Epithelial cell of proximal tubule (primary cell): Measurements from ENCODE around the gene GPR17. TPM values are rescaled to one million over a fixed set of nuclear protein-coding genes. Genes with fewer than 3 reads are reported as not detected.

Experiments
- DNase-seq: peaks from one replicate; pipeline ENCODE4 v3.0.0-alpha.2; 2011; ENCODE audit warnings: low read depth
- H3K4me3 ChIP-seq: 2 replicates; pipeline ENCODE4 v1.5.1; 2011; ENCODE audit warnings: low read depth, mild to moderate bottlenecking, low read length
- total RNA-seq: library from RNA; depleted of rRNA; stranded (reverse); fragments of >200 nt; gene quantifications from 2 replicates; pipeline ENCODE4 v1.2.3, GENCODE V29; 2015
- TF ChIP-seq, protein P1 (sequence below): conservative IDR thresholded peaks from 2 replicates; pipeline ENCODE4 v1.5.1; 2012; ENCODE audit warnings: low read depth, mild to moderate bottlenecking, low read length

GPR17 gene
- total RNA-seq, 1 donor from 2014 or later, result not detected

DNA sequence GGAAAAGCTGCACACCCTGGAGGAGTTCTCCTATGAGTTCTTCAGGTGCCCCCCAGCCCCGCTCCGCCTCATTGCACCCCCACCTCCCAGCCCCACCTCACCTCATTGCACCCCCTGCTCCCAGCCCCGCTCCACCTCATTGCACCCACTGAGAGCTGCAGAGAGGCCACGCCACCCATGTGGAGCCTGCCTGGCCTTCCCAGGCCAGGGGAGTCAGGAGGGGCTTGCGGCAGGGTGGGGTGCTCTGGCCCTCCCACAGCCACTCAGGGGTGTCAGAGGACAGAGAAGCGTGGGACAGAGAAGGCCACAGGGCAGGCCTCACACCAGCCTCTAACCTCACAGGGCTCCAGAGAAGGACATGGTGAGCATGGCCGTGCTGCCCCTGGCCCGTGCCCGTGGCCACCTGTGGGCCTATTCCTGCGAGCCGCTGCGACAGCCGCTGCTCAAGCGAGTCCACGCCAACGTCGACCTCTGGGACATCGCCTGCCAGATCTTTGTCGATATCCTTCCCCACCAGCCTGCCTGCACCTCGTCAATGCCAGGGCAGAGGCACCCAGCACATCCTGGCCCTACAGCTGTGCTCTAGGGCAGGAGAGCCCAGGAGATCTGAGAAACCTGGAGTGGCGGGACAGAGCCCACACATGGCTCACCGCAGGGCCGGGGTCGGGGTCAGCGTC is 15.0 kb upstream of the GPR17 start:
- no peak overlapping the region for H3K4me3 ChIP-seq
- TF ChIP-seq, protein P1, sequence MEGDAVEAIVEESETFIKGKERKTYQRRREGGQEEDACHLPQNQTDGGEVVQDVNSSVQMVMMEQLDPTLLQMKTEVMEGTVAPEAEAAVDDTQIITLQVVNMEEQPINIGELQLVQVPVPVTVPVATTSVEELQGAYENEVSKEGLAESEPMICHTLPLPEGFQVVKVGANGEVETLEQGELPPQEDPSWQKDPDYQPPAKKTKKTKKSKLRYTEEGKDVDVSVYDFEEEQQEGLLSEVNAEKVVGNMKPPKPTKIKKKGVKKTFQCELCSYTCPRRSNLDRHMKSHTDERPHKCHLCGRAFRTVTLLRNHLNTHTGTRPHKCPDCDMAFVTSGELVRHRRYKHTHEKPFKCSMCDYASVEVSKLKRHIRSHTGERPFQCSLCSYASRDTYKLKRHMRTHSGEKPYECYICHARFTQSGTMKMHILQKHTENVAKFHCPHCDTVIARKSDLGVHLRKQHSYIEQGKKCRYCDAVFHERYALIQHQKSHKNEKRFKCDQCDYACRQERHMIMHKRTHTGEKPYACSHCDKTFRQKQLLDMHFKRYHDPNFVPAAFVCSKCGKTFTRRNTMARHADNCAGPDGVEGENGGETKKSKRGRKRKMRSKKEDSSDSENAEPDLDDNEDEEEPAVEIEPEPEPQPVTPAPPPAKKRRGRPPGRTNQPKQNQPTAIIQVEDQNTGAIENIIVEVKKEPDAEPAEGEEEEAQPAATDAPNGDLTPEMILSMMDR, result no peak
- DNase-seq, result no peak

- TF ChIP-seq, protein P1, result no peak
- H3K4me3 ChIP-seq, result no peak overlapping the region
- no peak for DNase-seq
Observed at GRCh38 chr2:127631541-127631996, 14.4 kb upstream of the GPR17 start.

DNA sequence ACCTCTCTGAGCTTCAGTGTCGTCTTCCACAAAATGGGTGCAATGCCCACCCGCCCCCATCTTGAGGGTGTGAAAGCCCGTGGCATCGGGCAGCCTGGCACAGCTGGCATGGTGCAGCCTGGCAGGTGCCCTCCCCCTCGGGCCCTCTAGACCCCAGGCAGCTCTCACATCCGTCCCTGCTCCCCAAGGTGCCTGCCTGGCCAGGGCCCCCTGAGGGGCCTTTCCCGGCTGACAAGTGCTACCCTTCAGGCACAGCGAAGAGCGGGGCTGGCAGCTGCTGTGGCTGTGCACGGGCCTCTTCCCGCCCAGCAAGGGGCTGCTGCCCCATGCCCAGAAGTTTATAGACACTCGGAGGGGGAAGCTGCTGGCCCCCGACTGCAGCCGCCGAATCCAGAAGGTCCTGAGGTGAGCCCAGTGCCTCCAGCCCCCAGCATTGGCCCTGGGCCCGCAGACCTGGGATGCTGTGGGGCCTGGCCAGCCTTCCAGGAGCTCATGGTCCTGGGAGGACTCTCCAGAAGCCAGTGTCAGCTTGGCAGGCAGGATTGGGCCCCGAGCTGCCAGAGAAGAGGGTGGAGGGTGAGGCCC is 13.9 kb upstream of the GPR17 start:
- H3K4me3 ChIP-seq, result no peak overlapping the region
- TF ChIP-seq, protein P1, result no peak
- no peak for DNase-seq

- DNase-seq, result no peak
- H3K4me3 ChIP-seq, result no peak overlapping the region
- TF ChIP-seq, protein P1, result no peak
Observed at GRCh38 chr2:127632592-127633489, 13.1 kb upstream of the GPR17 start.

DNA sequence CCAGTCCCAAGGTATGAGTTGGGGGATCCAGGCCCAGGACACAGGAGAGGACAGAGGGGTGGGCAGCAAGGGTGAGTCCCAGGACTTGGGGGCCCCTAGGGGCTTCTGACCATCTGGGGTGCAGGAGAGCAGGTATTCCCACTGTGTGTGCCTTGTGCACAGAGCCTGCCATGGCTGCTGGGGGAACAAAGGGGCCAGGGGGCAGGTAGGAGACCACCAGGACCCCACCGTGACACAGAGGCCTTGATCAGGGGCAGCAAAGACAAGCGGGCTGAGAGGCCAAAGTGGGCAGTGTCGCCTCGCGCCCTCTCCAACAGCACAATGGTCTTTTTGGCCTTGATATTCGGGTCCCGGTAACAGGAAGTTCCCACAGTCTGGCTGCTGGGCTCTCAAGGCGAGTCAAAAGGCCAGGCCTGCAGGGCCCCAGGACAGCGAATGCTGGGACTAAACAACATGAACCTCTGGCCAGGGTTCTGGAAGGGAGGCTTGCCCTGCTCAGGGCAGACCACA is 12.3 kb upstream of the GPR17 start:
- H3K4me3 ChIP-seq, result no peak overlapping the region
- no peak for DNase-seq
- TF ChIP-seq, protein P1, result no peak

DNA sequence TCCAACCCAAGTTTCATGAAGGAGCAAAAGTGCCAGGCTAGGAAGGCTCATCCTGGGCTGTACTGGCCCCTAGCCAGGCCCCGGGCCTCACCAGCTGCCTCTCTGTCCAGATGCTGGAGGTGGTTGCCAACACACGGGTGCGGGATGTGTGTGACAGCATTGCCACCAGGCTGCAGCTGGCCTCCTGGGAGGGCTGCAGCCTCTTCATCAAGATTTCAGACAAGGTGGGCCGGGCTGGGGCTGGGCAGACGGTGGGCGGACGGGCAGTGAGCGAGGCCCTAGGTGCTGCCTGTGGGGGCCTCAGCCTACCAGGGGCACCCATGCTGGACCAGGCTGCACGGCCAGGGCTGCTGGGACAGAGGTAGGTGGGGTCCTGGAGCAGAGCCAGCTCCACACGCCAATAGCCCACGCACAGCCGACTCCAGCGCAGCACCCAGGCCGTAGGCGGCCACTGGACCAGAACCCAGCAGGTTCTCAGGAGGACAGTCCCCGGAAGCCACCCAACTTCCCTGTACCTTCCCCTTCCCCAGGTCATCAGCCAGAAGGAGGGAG is 11.8 kb upstream of the GPR17 start:
- no peak overlapping the region for H3K4me3 ChIP-seq
- no peak for DNase-seq
- TF ChIP-seq, protein P1, result no peak
